ENCODE data around the gene TPST1. TPM values are rescaled to one million over a fixed set of nuclear protein-coding genes. Genes with fewer than 3 reads are reported as not detected.
"Not testable (repeated sequence)": the region's sequence is repeated elsewhere in the genome, so short reads cannot be mapped to it uniquely, and the experiment has no call there.

Gene TPST1
- total RNA-seq, 1 experiment from 2014 or later: 15.9 TPM

- H2AFZ ChIP-seq (ENCODE audit: low read length); H4K20me1 ChIP-seq (ENCODE audit: control insufficient read depth, insufficient read depth, insufficient read length); H3K79me1 ChIP-seq (ENCODE audit: insufficient read depth, low read depth, low read length, poor library complexity, severe bottlenecking); H2BK20ac ChIP-seq (ENCODE audit: low read depth, low read length, poor library complexity, severe bottlenecking); H3K23me2 ChIP-seq (ENCODE audit: insufficient read length, low read depth, low read length, poor library complexity, severe bottlenecking); H3K9me3 Mint-ChIP-seq; H3K4ac ChIP-seq (ENCODE audit: low read depth, low read length); H2AK5ac ChIP-seq (ENCODE audit: insufficient read length, low read length); H2BK15ac ChIP-seq (ENCODE audit: low read depth, low read length); DNase-seq; H3K9ac ChIP-seq (ENCODE audit: extremely low read depth, insufficient read length, low read length); H3K56ac ChIP-seq (ENCODE audit: insufficient read length, low read depth, low read length); H3K14ac ChIP-seq (ENCODE audit: insufficient read depth, low read length); H4K8ac ChIP-seq (replicated peaks; ENCODE audit: insufficient read length, low read depth, low read length); H3K9me3 ChIP-seq (ENCODE audit: control insufficient read depth, low read depth, low read length); H2BK5ac ChIP-seq (ENCODE audit: insufficient read length, low read length); H3K4me2 ChIP-seq (ENCODE audit: insufficient read depth, insufficient read length, low read length); H2BK120ac ChIP-seq (ENCODE audit: low read depth, low read length, poor library complexity, severe bottlenecking); H3K4me3 Mint-ChIP-seq; H4K91ac ChIP-seq (ENCODE audit: insufficient read length, low read depth, low read length); H3K23ac ChIP-seq (ENCODE audit: insufficient read length, low read depth, low read length); H3K4me1 Mint-ChIP-seq; H3K27ac Mint-ChIP-seq; H3K27ac ChIP-seq (ENCODE audit: insufficient read length, low read depth, low read length); H3K27me3 Mint-ChIP-seq (ENCODE audit: low read depth); H3K79me2 ChIP-seq (ENCODE audit: insufficient read depth, low read length); H3K4me1 ChIP-seq (ENCODE audit: insufficient read depth, low read length); H2BK12ac ChIP-seq (ENCODE audit: insufficient read length, low read depth, low read length); H3T11ph ChIP-seq (ENCODE audit: low read length); H3K27me3 ChIP-seq (ENCODE audit: insufficient read depth, low read length); H4K5ac ChIP-seq (ENCODE audit: insufficient read length, low read depth, low read length); H3K18ac ChIP-seq (ENCODE audit: insufficient read length, low read depth, low read length): not testable (repeated sequence)
- no CpG with 5 or more reads among the region's 3 CpGs for WGBS (ENCODE audit: extremely low coverage, insufficient read length, low lambda C conversion rate)
- H3K36me3 Mint-ChIP-seq (ENCODE audit: insufficient read depth in 1 of 3, low read depth in 3 of 3): peaks cover 6 to 21% (median 17%) of the 10 kb centered on the region in 3 experiments; a peak in 6 of 7 replicates
Observed at GRCh38 chr7:66401932-66402331, 196.8 kb downstream of the TPST1 start.
